Measurements from ENCODE around the gene WDR37. TPM values are rescaled to one million over a fixed set of nuclear protein-coding genes. Genes with fewer than 3 reads are reported as not detected.

Gene WDR37
- total RNA-seq, 1 experiment from 2014 or later = 10.4 TPM

DNA sequence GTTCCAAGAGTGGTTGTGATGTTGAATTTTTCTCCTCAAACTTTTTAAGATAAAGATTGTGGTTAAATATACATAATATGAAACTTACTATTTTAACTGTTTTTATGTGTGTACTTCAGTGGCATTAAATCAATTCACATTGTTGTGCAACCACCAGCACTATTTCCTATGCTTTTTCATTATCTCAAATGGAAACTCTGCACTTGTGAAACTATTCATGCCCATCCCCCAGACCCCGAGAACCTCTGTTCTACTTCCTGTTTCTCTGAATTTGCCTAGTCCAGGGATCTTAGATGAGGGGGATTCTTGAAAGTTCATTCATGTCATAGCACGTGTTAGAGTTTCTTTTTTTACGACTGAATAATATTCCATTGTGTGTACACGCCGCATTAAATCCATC is 67.0 kb downstream of the WDR37 start:
- POLR2A ChIA-PET = no interaction called here
- Mint-ChIP-seq H3K27ac (0 out of 2 replicates have a peak overlapping the region, but pooled peaks have one; percentile 36), H3K4me1 (no peaks in the 10 kb centered on the region), H3K27me3 (ENCODE audit: low read depth) (no peaks in the 10 kb centered on the region), H3K36me3 (peaks cover 45% of the 10 kb centered on the region), H3K9me3 (no peaks in the 10 kb centered on the region), H3K4me3 (no peak overlapping the region)
- TF ChIP-seq CBFB (CRISPR knock-in tag; IDR thresholded peaks at IDR 0.05; ENCODE audit: low read depth) (no peak), NR1H2 (CRISPR knock-in tag; IDR thresholded peaks at IDR 0.05) (no peak), MYBL2 (CRISPR knock-in tag; IDR thresholded peaks at IDR 0.05) (no peak), ZNF138 (CRISPR knock-in tag; conservative IDR thresholded peaks at IDR 0.05) (no peak), TP53 (CRISPR knock-in tag; IDR thresholded peaks at IDR 0.05) (no peak), CREB1 (CRISPR knock-in tag; IDR thresholded peaks at IDR 0.05) (no peak), MXD4 (CRISPR knock-in tag; IDR thresholded peaks at IDR 0.05; ENCODE audit: borderline replicate concordance) (no peak), ELF4 (CRISPR knock-in tag; IDR thresholded peaks at IDR 0.05; ENCODE audit: low read depth) (no peak), FOXK1 (CRISPR knock-in tag; IDR thresholded peaks at IDR 0.05) (no peak), JUN (CRISPR knock-in tag; IDR thresholded peaks at IDR 0.05) (no peak), SP1 (CRISPR knock-in tag; conservative IDR thresholded peaks at IDR 0.05) (no peak), OVOL2 (CRISPR knock-in tag; IDR thresholded peaks at IDR 0.05; ENCODE audit: borderline replicate concordance) (no peak), KAT7 (CRISPR knock-in tag; IDR thresholded peaks at IDR 0.05; ENCODE audit: borderline replicate concordance) (no peak), SOX15 (CRISPR knock-in tag; IDR thresholded peaks at IDR 0.05) (no peak)
- TF ChIP-seq, protein P1, sequence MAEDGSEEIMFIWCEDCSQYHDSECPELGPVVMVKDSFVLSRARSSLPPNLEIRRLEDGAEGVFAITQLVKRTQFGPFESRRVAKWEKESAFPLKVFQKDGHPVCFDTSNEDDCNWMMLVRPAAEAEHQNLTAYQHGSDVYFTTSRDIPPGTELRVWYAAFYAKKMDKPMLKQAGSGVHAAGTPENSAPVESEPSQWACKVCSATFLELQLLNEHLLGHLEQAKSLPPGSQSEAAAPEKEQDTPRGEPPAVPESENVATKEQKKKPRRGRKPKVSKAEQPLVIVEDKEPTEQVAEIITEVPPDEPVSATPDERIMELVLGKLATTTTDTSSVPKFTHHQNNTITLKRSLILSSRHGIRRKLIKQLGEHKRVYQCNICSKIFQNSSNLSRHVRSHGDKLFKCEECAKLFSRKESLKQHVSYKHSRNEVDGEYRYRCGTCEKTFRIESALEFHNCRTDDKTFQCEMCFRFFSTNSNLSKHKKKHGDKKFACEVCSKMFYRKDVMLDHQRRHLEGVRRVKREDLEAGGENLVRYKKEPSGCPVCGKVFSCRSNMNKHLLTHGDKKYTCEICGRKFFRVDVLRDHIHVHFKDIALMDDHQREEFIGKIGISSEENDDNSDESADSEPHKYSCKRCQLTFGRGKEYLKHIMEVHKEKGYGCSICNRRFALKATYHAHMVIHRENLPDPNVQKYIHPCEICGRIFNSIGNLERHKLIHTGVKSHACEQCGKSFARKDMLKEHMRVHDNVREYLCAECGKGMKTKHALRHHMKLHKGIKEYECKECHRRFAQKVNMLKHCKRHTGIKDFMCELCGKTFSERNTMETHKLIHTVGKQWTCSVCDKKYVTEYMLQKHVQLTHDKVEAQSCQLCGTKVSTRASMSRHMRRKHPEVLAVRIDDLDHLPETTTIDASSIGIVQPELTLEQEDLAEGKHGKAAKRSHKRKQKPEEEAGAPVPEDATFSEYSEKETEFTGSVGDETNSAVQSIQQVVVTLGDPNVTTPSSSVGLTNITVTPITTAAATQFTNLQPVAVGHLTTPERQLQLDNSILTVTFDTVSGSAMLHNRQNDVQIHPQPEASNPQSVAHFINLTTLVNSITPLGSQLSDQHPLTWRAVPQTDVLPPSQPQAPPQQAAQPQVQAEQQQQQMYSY (CRISPR knock-in tag; IDR thresholded peaks at IDR 0.05) = no peak
- TF ChIP-seq, protein P2, sequence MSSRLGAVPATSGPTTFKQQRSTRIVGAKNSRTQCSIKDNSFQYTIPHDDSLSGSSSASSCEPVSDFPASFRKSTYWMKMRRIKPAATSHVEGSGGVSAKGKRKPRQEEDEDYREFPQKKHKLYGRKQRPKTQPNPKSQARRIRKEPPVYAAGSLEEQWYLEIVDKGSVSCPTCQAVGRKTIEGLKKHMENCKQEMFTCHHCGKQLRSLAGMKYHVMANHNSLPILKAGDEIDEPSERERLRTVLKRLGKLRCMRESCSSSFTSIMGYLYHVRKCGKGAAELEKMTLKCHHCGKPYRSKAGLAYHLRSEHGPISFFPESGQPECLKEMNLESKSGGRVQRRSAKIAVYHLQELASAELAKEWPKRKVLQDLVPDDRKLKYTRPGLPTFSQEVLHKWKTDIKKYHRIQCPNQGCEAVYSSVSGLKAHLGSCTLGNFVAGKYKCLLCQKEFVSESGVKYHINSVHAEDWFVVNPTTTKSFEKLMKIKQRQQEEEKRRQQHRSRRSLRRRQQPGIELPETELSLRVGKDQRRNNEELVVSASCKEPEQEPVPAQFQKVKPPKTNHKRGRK (CRISPR knock-in tag; IDR thresholded peaks at IDR 0.05; ENCODE audit: borderline replicate concordance) = no peak
- TF ChIP-seq, protein P3, sequence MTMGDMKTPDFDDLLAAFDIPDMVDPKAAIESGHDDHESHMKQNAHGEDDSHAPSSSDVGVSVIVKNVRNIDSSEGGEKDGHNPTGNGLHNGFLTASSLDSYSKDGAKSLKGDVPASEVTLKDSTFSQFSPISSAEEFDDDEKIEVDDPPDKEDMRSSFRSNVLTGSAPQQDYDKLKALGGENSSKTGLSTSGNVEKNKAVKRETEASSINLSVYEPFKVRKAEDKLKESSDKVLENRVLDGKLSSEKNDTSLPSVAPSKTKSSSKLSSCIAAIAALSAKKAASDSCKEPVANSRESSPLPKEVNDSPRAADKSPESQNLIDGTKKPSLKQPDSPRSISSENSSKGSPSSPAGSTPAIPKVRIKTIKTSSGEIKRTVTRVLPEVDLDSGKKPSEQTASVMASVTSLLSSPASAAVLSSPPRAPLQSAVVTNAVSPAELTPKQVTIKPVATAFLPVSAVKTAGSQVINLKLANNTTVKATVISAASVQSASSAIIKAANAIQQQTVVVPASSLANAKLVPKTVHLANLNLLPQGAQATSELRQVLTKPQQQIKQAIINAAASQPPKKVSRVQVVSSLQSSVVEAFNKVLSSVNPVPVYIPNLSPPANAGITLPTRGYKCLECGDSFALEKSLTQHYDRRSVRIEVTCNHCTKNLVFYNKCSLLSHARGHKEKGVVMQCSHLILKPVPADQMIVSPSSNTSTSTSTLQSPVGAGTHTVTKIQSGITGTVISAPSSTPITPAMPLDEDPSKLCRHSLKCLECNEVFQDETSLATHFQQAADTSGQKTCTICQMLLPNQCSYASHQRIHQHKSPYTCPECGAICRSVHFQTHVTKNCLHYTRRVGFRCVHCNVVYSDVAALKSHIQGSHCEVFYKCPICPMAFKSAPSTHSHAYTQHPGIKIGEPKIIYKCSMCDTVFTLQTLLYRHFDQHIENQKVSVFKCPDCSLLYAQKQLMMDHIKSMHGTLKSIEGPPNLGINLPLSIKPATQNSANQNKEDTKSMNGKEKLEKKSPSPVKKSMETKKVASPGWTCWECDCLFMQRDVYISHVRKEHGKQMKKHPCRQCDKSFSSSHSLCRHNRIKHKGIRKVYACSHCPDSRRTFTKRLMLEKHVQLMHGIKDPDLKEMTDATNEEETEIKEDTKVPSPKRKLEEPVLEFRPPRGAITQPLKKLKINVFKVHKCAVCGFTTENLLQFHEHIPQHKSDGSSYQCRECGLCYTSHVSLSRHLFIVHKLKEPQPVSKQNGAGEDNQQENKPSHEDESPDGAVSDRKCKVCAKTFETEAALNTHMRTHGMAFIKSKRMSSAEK (CRISPR knock-in tag; IDR thresholded peaks at IDR 0.05; ENCODE audit: borderline replicate concordance) = no peak
- TF ChIP-seq, protein P4, sequence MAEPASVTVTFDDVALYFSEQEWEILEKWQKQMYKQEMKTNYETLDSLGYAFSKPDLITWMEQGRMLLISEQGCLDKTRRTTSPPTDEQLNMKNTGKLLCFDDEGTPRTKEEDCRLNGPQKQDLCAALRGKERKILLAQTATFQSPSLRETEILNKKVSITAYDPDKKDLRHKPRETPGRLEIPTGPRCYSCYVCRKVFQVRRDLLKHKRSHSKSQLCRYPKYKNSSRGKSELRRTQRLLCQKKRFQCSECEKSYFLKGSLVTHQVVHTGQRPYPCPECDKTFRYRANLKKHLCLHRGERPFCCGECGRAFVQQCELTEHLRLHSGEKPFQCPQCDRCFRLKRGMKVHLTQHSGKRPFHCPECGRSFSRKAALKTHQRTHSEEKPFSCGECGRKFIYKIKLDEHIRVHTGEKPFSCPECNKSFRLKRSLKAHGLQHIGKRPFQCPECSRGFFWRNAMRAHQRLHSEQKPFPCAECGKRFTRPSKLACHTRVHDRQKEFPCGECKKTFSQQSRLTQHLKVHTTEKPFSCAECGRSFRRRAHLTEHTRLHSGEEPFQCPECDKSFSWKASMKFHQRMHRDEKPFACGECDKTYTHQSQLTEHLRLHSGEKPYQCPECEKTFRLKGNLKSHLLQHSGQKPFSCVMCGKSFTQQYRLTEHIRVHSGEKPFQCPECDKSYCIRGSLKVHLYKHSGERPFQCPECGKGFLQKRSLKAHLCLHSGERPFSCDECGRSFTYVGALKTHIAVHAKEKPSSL (CRISPR knock-in tag; conservative IDR thresholded peaks at IDR 0.05) = no peak
- CTCF ChIA-PET = no interaction called here
- no peak for DNase-seq (ENCODE audit: low spot score)
- ATAC-seq = no peak

Data from WTC11 (cell line).